K562 (cell line): ENCODE measurements around the gene SNAP23. TPM values are rescaled to one million over a fixed set of nuclear protein-coding genes. Genes with fewer than 3 reads are reported as not detected.

Source experiments
- CREBBP ChIP-seq: IDR thresholded peaks from one replicate; pipeline ENCODE4 v1.6.1; 2012; ENCODE audit warnings: low read depth, mild to moderate bottlenecking, control low read depth, inconsistent platforms, low read length
- HNRNPH1 ChIP-seq: fragments of 200-400 bp; formaldehyde crosslinking; optimal IDR thresholded peaks from 2 replicates; pipeline ENCODE3; 2017; ENCODE audit warnings: low read depth, mild to moderate bottlenecking, low read length, moderate library complexity
- HNRNPL ChIP-seq: fragments of 200-400 bp; formaldehyde crosslinking; IDR thresholded peaks from 2 replicates; pipeline ENCODE4 v1.6.1; 2017; ENCODE audit warnings: low read depth, mild to moderate bottlenecking, low read length
- HNRNPUL1 ChIP-seq: fragments of 200-400 bp; formaldehyde crosslinking; IDR thresholded peaks from 2 replicates; pipeline ENCODE4 v1.6.1; 2017; ENCODE audit warnings: low read length
- IRF2 ChIP-seq: sonication (generic); formaldehyde crosslinking; IDR thresholded peaks from 2 replicates; pipeline ENCODE4 v1.8.1; 2022; ENCODE audit warnings: mild to moderate bottlenecking, missing genetic modification reagents
- NFYB ChIP-seq: IDR thresholded peaks from 2 replicates; pipeline ENCODE4 v1.6.1; 2011; ENCODE audit warnings: mild to moderate bottlenecking, moderate library complexity; ENCODE audit not compliant: insufficient read length; ENCODE audit errors: extremely low read depth
- POU5F1 ChIP-seq: fragments of 150-350 bp; IDR thresholded peaks from 2 replicates; pipeline ENCODE4 v1.6.1; 2014; ENCODE audit warnings: borderline replicate concordance, low read length, low read depth, mild to moderate bottlenecking; ENCODE audit not compliant: partially characterized antibody
- TEAD2 ChIP-seq: fragments of 450-650 bp; IDR thresholded peaks from 2 replicates; pipeline ENCODE4 v1.6.1; 2016; ENCODE audit warnings: missing genetic modification characterization, control low read depth, missing compliant biosample characterization
- ZNF3 ChIP-seq: fragments of 250-450 bp; sonication (Bioruptor Pico); IDR thresholded peaks from 2 replicates; pipeline ENCODE4 v1.5.0; 2021; ENCODE audit warnings: mild to moderate bottlenecking, moderate library complexity
- polyA plus RNA-seq, 8 experiments: library from polyadenylated mRNA; depleted of rRNA in 4 of 8; stranded (reverse) in 5 of 8; unstranded in 3 of 8; fragments of >200 nt; fragmentation: Nextera tagmentation in 2 of 8; fragmentation: Illumina TruSeq in 1 of 8; extraction: Ambion mirVana in 2 of 8; extraction: Trizol in 1 of 8; gene quantifications; 2 replicates each; pipeline versions ENCODE4 v1.2.1 to v1.2.3, GENCODE V29; 2011 to 2014; ENCODE audit warnings: inconsistent platforms in 1 of 8, missing spikeins in 1 of 8
- total RNA-seq, 7 experiments: library from RNA; depleted of rRNA in 6 of 7; stranded (reverse); fragments of >200 nt in 6 of 7; fragmentation: Illumina TruSeq in 2 of 7; extraction: Trizol in 2 of 7; gene quantifications; 2 replicates each; pipeline versions ENCODE4 v1.2.1 to v1.2.3, GENCODE V29; 2011 to 2021; ENCODE audit warnings: low replicate concordance in 1 of 7
- TF ChIP-seq, protein P1 (sequence below), 2 experiments: fragments of 450-650 bp in 1 of 2; sonication (generic) in 1 of 2; formaldehyde crosslinking in 1 of 2; IDR thresholded peaks; 2 replicates each; pipeline versions ENCODE4 v1.7.1 to v1.9.0; 2016 to 2022; ENCODE audit warnings: inconsistent platforms in 1 of 2, mild to moderate bottlenecking in 1 of 2, missing genetic modification reagents in 1 of 2
- TF ChIP-seq, protein P2 (sequence below): fragments of 450-650 bp; IDR thresholded peaks from 2 replicates; pipeline ENCODE4 v1.7.0; 2016; ENCODE audit warnings: borderline replicate concordance
- TF ChIP-seq, protein P3 (sequence below): sonication (generic); formaldehyde crosslinking; IDR thresholded peaks from 2 replicates; pipeline ENCODE4 v1.8.1; 2023; ENCODE audit warnings: missing genetic modification reagents, mild to moderate bottlenecking, borderline replicate concordance

SNAP23 gene
- total and polyA plus RNA-seq, 9 of the 15 experiments (the other 6 are each of a cell fraction or from before 2014, with no cell fraction given) = 78.9 to 168 (median 117) TPM

DNA sequence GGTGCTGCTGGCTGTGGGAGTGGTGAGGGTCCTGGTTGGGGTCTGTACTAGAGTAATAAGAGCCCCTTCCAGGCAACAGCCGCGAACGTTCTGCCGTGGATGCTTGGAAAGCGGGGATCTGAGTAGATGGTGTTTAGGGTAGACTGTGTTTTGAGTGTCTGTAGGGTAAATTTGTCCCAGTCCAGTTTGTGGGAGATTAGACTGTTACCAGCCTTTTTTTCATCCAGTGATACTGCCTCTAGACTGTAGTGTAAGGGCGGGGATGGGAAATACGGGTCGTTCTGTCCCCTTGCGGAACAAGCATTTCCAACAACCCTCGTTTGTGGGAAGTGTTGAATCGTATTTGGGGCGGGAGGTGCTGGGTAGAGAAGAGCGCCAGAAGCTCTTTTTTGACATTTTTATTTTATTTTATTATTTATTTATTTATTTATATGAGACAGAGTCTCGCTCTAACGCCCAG lies 53.6 kb downstream of the SNAP23 start (continued):
- TF ChIP-seq, protein P1, sequence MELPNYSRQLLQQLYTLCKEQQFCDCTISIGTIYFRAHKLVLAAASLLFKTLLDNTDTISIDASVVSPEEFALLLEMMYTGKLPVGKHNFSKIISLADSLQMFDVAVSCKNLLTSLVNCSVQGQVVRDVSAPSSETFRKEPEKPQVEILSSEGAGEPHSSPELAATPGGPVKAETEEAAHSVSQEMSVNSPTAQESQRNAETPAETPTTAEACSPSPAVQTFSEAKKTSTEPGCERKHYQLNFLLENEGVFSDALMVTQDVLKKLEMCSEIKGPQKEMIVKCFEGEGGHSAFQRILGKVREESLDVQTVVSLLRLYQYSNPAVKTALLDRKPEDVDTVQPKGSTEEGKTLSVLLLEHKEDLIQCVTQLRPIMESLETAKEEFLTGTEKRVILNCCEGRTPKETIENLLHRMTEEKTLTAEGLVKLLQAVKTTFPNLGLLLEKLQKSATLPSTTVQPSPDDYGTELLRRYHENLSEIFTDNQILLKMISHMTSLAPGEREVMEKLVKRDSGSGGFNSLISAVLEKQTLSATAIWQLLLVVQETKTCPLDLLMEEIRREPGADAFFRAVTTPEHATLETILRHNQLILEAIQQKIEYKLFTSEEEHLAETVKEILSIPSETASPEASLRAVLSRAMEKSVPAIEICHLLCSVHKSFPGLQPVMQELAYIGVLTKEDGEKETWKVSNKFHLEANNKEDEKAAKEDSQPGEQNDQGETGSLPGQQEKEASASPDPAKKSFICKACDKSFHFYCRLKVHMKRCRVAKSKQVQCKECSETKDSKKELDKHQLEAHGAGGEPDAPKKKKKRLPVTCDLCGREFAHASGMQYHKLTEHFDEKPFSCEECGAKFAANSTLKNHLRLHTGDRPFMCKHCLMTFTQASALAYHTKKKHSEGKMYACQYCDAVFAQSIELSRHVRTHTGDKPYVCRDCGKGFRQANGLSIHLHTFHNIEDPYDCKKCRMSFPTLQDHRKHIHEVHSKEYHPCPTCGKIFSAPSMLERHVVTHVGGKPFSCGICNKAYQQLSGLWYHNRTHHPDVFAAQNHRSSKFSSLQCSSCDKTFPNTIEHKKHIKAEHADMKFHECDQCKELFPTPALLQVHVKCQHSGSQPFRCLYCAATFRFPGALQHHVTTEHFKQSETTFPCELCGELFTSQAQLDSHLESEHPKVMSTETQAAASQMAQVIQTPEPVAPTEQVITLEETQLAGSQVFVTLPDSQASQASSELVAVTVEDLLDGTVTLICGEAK (IDR thresholded peaks at IDR 0.05) = peak; percentile 25; the same call in 1 of the 2 replicates
- TF ChIP-seq, protein P1 (CRISPR knock-in tag; IDR thresholded peaks at IDR 0.05) = no peak
- no peak for TF ChIP-seq TEAD2 (tag)
- no peak for TF ChIP-seq POU5F1
- TF ChIP-seq, protein P2, sequence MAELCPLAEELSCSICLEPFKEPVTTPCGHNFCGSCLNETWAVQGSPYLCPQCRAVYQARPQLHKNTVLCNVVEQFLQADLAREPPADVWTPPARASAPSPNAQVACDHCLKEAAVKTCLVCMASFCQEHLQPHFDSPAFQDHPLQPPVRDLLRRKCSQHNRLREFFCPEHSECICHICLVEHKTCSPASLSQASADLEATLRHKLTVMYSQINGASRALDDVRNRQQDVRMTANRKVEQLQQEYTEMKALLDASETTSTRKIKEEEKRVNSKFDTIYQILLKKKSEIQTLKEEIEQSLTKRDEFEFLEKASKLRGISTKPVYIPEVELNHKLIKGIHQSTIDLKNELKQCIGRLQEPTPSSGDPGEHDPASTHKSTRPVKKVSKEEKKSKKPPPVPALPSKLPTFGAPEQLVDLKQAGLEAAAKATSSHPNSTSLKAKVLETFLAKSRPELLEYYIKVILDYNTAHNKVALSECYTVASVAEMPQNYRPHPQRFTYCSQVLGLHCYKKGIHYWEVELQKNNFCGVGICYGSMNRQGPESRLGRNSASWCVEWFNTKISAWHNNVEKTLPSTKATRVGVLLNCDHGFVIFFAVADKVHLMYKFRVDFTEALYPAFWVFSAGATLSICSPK = 0 out of 2 replicates have a peak, but pooled peaks have one; percentile 74
- no peak for TF ChIP-seq HNRNPH1
- TF ChIP-seq IRF2 (CRISPR knock-in tag) = no peak
- no peak for TF ChIP-seq ZNF3 (CRISPR knock-in tag)
- TF ChIP-seq NFYB = no peak
- TF ChIP-seq HNRNPL = no peak
- TF ChIP-seq HNRNPUL1 = no peak
- no peak for TF ChIP-seq CREBBP
- TF ChIP-seq, protein P3, sequence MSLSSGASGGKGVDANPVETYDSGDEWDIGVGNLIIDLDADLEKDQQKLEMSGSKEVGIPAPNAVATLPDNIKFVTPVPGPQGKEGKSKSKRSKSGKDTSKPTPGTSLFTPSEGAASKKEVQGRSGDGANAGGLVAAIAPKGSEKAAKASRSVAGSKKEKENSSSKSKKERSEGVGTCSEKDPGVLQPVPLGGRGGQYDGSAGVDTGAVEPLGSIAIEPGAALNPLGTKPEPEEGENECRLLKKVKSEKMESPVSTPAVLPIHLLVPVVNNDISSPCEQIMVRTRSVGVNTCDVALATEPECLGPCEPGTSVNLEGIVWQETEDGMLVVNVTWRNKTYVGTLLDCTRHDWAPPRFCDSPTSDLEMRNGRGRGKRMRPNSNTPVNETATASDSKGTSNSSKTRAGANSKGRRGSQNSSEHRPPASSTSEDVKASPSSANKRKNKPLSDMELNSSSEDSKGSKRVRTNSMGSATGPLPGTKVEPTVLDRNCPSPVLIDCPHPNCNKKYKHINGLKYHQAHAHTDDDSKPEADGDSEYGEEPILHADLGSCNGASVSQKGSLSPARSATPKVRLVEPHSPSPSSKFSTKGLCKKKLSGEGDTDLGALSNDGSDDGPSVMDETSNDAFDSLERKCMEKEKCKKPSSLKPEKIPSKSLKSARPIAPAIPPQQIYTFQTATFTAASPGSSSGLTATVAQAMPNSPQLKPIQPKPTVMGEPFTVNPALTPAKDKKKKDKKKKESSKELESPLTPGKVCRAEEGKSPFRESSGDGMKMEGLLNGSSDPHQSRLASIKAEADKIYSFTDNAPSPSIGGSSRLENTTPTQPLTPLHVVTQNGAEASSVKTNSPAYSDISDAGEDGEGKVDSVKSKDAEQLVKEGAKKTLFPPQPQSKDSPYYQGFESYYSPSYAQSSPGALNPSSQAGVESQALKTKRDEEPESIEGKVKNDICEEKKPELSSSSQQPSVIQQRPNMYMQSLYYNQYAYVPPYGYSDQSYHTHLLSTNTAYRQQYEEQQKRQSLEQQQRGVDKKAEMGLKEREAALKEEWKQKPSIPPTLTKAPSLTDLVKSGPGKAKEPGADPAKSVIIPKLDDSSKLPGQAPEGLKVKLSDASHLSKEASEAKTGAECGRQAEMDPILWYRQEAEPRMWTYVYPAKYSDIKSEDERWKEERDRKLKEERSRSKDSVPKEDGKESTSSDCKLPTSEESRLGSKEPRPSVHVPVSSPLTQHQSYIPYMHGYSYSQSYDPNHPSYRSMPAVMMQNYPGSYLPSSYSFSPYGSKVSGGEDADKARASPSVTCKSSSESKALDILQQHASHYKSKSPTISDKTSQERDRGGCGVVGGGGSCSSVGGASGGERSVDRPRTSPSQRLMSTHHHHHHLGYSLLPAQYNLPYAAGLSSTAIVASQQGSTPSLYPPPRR = peak; percentile 8; the same call in 1 of the 2 replicates
